OCI-LY7 (cell line): ENCODE data around the gene WNT2. TPM values are rescaled to one million over a fixed set of nuclear protein-coding genes. Genes with fewer than 3 reads are reported as not detected.

Source experiments
- BruUV-seq: library from RNA; stranded (reverse); fragments of 400-500 nt; replicated peaks from 2 replicates; lab custom pipeline; 2021; lab: Mats Ljungman, UMichigan
- CTCF ChIA-PET: fragments of 300-600 bp; sonication (Branson Sonifier 250); formaldehyde crosslinking; loops from one replicate; lab custom pipeline; 2022; ENCODE audit warnings: antibody characterized with exemption; ENCODE audit not compliant: unreplicated experiment; lab: Charles Lee
- POLR2A ChIA-PET: fragments of 300-600 bp; sonication (Branson Sonifier 250); formaldehyde crosslinking; loops from one replicate; lab custom pipeline; 2022; ENCODE audit warnings: antibody characterized with exemption; lab: Charles Lee
- DNase-seq: peaks from one replicate; pipeline ENCODE4 v3.0.0-alpha.2; 2015; ENCODE audit warnings: low spot score
- H2AFZ ChIP-seq: fragments of 200-600 bp; sonication (generic), shearing (Covaris generic); 2 replicates; pipeline ENCODE4 v1.6.1; 2014; ENCODE audit warnings: mild to moderate bottlenecking, antibody characterized with exemption, low read length, moderate library complexity
- H3K27ac ChIP-seq: fragments of 200-600 bp; sonication (generic); 2 replicates; pipeline ENCODE4 v1.5.1; 2014; ENCODE audit warnings: mixed run types, low read depth, mild to moderate bottlenecking, moderate library complexity, low read length, inconsistent platforms; ENCODE audit not compliant: poor library complexity, severe bottlenecking
- H3K36me3 ChIP-seq: fragments of 200-600 bp; sonication (generic); 2 replicates; pipeline ENCODE4 v1.6.1; 2014; ENCODE audit warnings: mild to moderate bottlenecking, antibody characterized with exemption, low read length, moderate library complexity, mixed read lengths; ENCODE audit not compliant: insufficient read depth
- H3K4me1 ChIP-seq: fragments of 200-600 bp; sonication (generic); 2 replicates; pipeline ENCODE4 v1.5.1; 2014; ENCODE audit warnings: mild to moderate bottlenecking, low read length; ENCODE audit not compliant: insufficient read depth, poor library complexity, severe bottlenecking
- H3K4me2 ChIP-seq: fragments of 200-600 bp; sonication (generic); 2 replicates; pipeline ENCODE4 v1.6.1; 2014; ENCODE audit warnings: mild to moderate bottlenecking, low read length
- H3K4me3 ChIP-seq: fragments of 200-600 bp; sonication (generic); 2 replicates; pipeline ENCODE4 v1.5.1; 2014; ENCODE audit warnings: mild to moderate bottlenecking, low read depth, low read length; ENCODE audit not compliant: poor library complexity, severe bottlenecking
- H3K79me2 ChIP-seq: fragments of 200-600 bp; sonication (generic); 2 replicates; pipeline ENCODE4 v1.6.1; 2016; ENCODE audit warnings: low read depth, mild to moderate bottlenecking, low read length, moderate library complexity, mixed read lengths; ENCODE audit not compliant: insufficient read depth
- H3K9me2 ChIP-seq: fragments of 200-600 bp; sonication (generic); 2 replicates; pipeline ENCODE4 v1.6.1; 2016; ENCODE audit warnings: mild to moderate bottlenecking, low read length, mixed read lengths; ENCODE audit not compliant: insufficient read depth
- H3K9me3 ChIP-seq: fragments of 200-600 bp; sonication (generic); 2 replicates; pipeline ENCODE4 v1.6.1; 2014; ENCODE audit warnings: mild to moderate bottlenecking, mixed run types, low read length, mixed read lengths
- H4K20me1 ChIP-seq: fragments of 200-600 bp; sonication (generic); 2 replicates; pipeline ENCODE4 v1.6.1; 2014; ENCODE audit warnings: mild to moderate bottlenecking, antibody characterized with exemption, low read length, moderate library complexity, mixed read lengths; ENCODE audit not compliant: insufficient read depth
- EZH2phosphoT487 ChIP-seq: fragments of 200-600 bp; sonication (generic); IDR thresholded peaks from 2 replicates; pipeline ENCODE4 v1.6.1; 2018; ENCODE audit warnings: low read depth, borderline replicate concordance, mild to moderate bottlenecking, mixed run types, antibody characterized with exemption, low read length, moderate library complexity, mixed read lengths
- intact Hi-C: fragments of 100-400 bp; cut with micrococcal nuclease; formaldehyde crosslinking; loops from one replicate; pipeline ENCODE4 v1.10.0; 2022; ENCODE audit not compliant: unreplicated experiment
- total RNA-seq, 2 experiments: library from RNA; depleted of rRNA in 1 of 2; stranded (reverse); fragments of >200 nt in 1 of 2; shearing (Covaris generic) in 1 of 2; gene quantifications; 2 replicates each; pipeline ENCODE4 v1.2.3, GENCODE V29; 2014 to 2022
- TF ChIP-seq, protein P1 (sequence below): fragments of 200-600 bp; sonication (generic); conservative IDR thresholded peaks from 2 replicates; pipeline ENCODE4 v1.5.1; 2014; ENCODE audit warnings: mild to moderate bottlenecking, antibody characterized with exemption, low read length, moderate library complexity, mixed read lengths

WNT2 gene
- total RNA-seq, 2 experiments from 2014 or later, result not detected

- Histone ChIP-seq H3K79me2 (no peaks in the 10 kb centered on the region), H3K4me3 (no peak overlapping the region), H3K27ac (no peak overlapping the region), H4K20me1 (no peaks in the 10 kb centered on the region), H3K4me2 (no peak overlapping the region), H3K4me1 (no peaks in the 10 kb centered on the region), H2AFZ (no peak overlapping the region), H3K9me2 (no peaks in the 10 kb centered on the region), H3K36me3 (no peaks in the 10 kb centered on the region), H3K9me3 (no peaks in the 10 kb centered on the region)
- intact Hi-C loops, result no loop called here
- CTCF ChIA-PET, result no interaction called here
- POLR2A ChIA-PET, result no interaction called here
- DNase-seq, result no peak
- TF ChIP-seq EZH2phosphoT487, result no peak
- no TSS peak for BruUV-seq
These were observed 44.8 kb downstream of the WNT2 start for GRCh38 chr7:117278040-117278439.

GRCh38 chr7:117277576-117277975 is 45.3 kb downstream of the WNT2 start:
- H3K27ac ChIP-seq, result no peak overlapping the region
- POLR2A ChIA-PET, result no interaction called here
- intact Hi-C loops, result no loop called here
- H2AFZ ChIP-seq, result no peak overlapping the region
- H3K4me2 ChIP-seq, result no peak overlapping the region
- no peak overlapping the region for H3K4me3 ChIP-seq
- CTCF ChIA-PET, result no interaction called here
- H3K9me3 ChIP-seq, result no peaks in the 10 kb centered on the region
- no peaks in the 10 kb centered on the region for H4K20me1 ChIP-seq
- H3K9me2 ChIP-seq, result no peaks in the 10 kb centered on the region
- no TSS peak for BruUV-seq
- H3K4me1 ChIP-seq, result no peaks in the 10 kb centered on the region
- no peaks in the 10 kb centered on the region for H3K79me2 ChIP-seq
- H3K36me3 ChIP-seq, result no peaks in the 10 kb centered on the region
- DNase-seq, result no peak
- TF ChIP-seq EZH2phosphoT487, result no peak
- TF ChIP-seq, protein P1, sequence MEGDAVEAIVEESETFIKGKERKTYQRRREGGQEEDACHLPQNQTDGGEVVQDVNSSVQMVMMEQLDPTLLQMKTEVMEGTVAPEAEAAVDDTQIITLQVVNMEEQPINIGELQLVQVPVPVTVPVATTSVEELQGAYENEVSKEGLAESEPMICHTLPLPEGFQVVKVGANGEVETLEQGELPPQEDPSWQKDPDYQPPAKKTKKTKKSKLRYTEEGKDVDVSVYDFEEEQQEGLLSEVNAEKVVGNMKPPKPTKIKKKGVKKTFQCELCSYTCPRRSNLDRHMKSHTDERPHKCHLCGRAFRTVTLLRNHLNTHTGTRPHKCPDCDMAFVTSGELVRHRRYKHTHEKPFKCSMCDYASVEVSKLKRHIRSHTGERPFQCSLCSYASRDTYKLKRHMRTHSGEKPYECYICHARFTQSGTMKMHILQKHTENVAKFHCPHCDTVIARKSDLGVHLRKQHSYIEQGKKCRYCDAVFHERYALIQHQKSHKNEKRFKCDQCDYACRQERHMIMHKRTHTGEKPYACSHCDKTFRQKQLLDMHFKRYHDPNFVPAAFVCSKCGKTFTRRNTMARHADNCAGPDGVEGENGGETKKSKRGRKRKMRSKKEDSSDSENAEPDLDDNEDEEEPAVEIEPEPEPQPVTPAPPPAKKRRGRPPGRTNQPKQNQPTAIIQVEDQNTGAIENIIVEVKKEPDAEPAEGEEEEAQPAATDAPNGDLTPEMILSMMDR, result no peak

DNA sequence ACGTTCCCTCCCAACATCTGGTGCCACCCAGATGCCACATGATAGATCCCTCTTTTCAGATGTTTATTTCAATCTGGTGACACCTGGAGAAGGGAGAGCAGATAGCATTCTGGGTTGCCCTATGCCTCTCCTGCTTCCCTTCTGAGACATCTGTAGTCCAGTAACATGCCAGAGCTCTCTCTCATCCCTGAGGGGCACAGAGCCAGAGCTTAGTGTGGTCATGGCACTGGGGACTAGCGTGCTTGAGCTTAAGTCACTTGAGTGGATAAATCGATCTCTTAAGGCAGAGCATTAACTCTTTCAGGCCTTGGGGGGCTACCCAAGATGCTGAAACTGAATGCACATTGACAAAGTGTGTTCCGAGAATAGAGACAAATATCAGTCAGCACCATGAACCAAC is 47.9 kb downstream of the WNT2 start:
- ChIA-PET POLR2A (no interaction called here), CTCF (no interaction called here)
- TF ChIP-seq, protein P1, result no peak
- TF ChIP-seq EZH2phosphoT487, result no peak

More for the DNA sequence above, 47.9 kb downstream of the WNT2 start:
- Histone ChIP-seq H3K4me3 (no peak overlapping the region), H3K79me2 (no peaks in the 10 kb centered on the region), H3K9me2 (no peaks in the 10 kb centered on the region), H3K36me3 (no peaks in the 10 kb centered on the region), H3K4me2 (no peak overlapping the region), H3K27ac (no peak overlapping the region), H3K9me3 (no peaks in the 10 kb centered on the region), H3K4me1 (no peaks in the 10 kb centered on the region), H2AFZ (no peak overlapping the region), H4K20me1 (no peaks in the 10 kb centered on the region)
- no peak for DNase-seq
- intact Hi-C loops, result no loop called here
- no TSS peak for BruUV-seq
